GM23338 (cell line): Measurements from ENCODE around the gene CENPP. TPM values are rescaled to one million over a fixed set of nuclear protein-coding genes. Genes with fewer than 3 reads are reported as not detected.

ENCODE experiments used
- ATAC-seq: fragments of 200-7000 bp; cut with Tn5 transposase; 3 replicates; pipeline ENCODE4 v1.9.1; 2020
- DNase-seq: peaks from one replicate; pipeline ENCODE4 v3.0.0-alpha.2; 2015; ENCODE audit warnings: low spot score
- H2AFZ ChIP-seq: fragments of 200-600 bp; sonication (generic); 2 replicates; pipeline ENCODE4 v1.8.0; 2016; ENCODE audit warnings: antibody characterized with exemption, mild to moderate bottlenecking, moderate library complexity
- H3F3A ChIP-seq: fragments of 200-600 bp; sonication (generic); replicated peaks from 2 replicates; pipeline ENCODE4 v1.8.0; 2017; ENCODE audit warnings: antibody characterized with exemption, mixed run types, low read depth
- H3K27ac ChIP-seq: fragments of 200-600 bp; sonication (generic); 2 replicates; pipeline ENCODE4 v1.6.1; 2016; ENCODE audit warnings: low read depth
- H3K27me3 ChIP-seq: fragments of 200-600 bp; sonication (generic); 2 replicates; pipeline ENCODE4 v1.8.0; 2016; ENCODE audit warnings: mild to moderate bottlenecking, mixed run types, moderate library complexity; ENCODE audit not compliant: insufficient read depth
- H3K36me3 ChIP-seq: fragments of 200-600 bp; sonication (generic); 2 replicates; pipeline ENCODE4 v1.8.0; 2016; ENCODE audit warnings: mild to moderate bottlenecking; ENCODE audit not compliant: insufficient read depth
- H3K4me1 ChIP-seq: fragments of 200-600 bp; sonication (generic); 2 replicates; pipeline ENCODE4 v1.8.0; 2016; ENCODE audit warnings: mild to moderate bottlenecking, moderate library complexity; ENCODE audit not compliant: insufficient read depth
- H3K4me2 ChIP-seq: fragments of 200-600 bp; sonication (generic); 2 replicates; pipeline ENCODE4 v1.7.1; 2017; ENCODE audit warnings: mixed run types
- H3K4me3 ChIP-seq: fragments of 200-600 bp; sonication (generic); 2 replicates; pipeline ENCODE4 v1.6.1; 2016; ENCODE audit warnings: mixed run types
- H3K79me2 ChIP-seq: fragments of 200-600 bp; sonication (generic); replicated peaks from 2 replicates; pipeline ENCODE4 v1.8.0; 2017; ENCODE audit warnings: mild to moderate bottlenecking; ENCODE audit not compliant: insufficient read depth
- H3K9me2 ChIP-seq: fragments of 200-600 bp; sonication (generic); 2 replicates; pipeline ENCODE4 v1.8.0; 2017; ENCODE audit not compliant: insufficient read depth
- H4K20me1 ChIP-seq: fragments of 200-600 bp; sonication (generic); replicated peaks from 2 replicates; pipeline ENCODE4 v1.8.0; 2017; ENCODE audit warnings: mild to moderate bottlenecking; ENCODE audit not compliant: insufficient read depth
- H3K27ac Mint-ChIP-seq: 2 replicates; pipeline ENCODE4 v1.8.0; 2020; ENCODE audit warnings: inconsistent platforms, mild to moderate bottlenecking, moderate library complexity, mixed read lengths
- H3K27me3 Mint-ChIP-seq: 3 replicates; pipeline ENCODE4 v1.8.0; 2022; ENCODE audit warnings: low read depth, mild to moderate bottlenecking, moderate library complexity, mixed read lengths, inconsistent platforms; ENCODE audit not compliant: insufficient read depth, poor library complexity
- H3K36me3 Mint-ChIP-seq: 3 replicates; pipeline ENCODE4 v1.8.0; 2021; ENCODE audit warnings: low read depth, mild to moderate bottlenecking, inconsistent platforms, moderate library complexity, mixed read lengths
- H3K4me1 Mint-ChIP-seq: 3 replicates; pipeline ENCODE4 v1.8.0; 2020; ENCODE audit warnings: mild to moderate bottlenecking, inconsistent platforms, mixed read lengths
- H3K4me3 Mint-ChIP-seq: 3 replicates; pipeline ENCODE4 v1.8.0; 2021; ENCODE audit warnings: moderate library complexity, mild to moderate bottlenecking, inconsistent platforms, mixed read lengths
- H3K9me3 Mint-ChIP-seq: 3 replicates; pipeline ENCODE4 v1.8.0; 2020; ENCODE audit warnings: moderate library complexity, mild to moderate bottlenecking, inconsistent platforms, mixed read lengths
- ETS1 ChIP-seq: IDR thresholded peaks from 2 replicates; pipeline ENCODE4 v1.6.1; 2016; ENCODE audit warnings: antibody characterized with exemption
- STAT1 ChIP-seq: IDR thresholded peaks from one replicate; pipeline ENCODE4 v1.6.1; 2016; ENCODE audit warnings: antibody characterized with exemption; ENCODE audit not compliant: unreplicated experiment
- ZNF462 ChIP-seq: fragments of 250-450 bp; sonication (Bioruptor Pico); IDR thresholded peaks from 2 replicates; pipeline ENCODE4 v1.5.0; 2020; ENCODE audit warnings: mild to moderate bottlenecking, moderate library complexity
- polyA plus RNA-seq: library from polyadenylated mRNA; unstranded; fragments of >200 nt; fragmentation: Nextera tagmentation; extraction: Ambion mirVana; gene quantifications from 2 replicates; pipeline ENCODE4 v1.2.1, GENCODE V29; 2016
- total RNA-seq: library from RNA; depleted of rRNA; stranded (reverse); fragments of >200 nt; shearing (Covaris generic); gene quantifications from 2 replicates; pipeline ENCODE4 v1.2.3, GENCODE V29; 2014

Gene CENPP
- total and polyA plus RNA-seq, 2 experiments from 2014 or later = 11.0 to 12.6 TPM

DNA sequence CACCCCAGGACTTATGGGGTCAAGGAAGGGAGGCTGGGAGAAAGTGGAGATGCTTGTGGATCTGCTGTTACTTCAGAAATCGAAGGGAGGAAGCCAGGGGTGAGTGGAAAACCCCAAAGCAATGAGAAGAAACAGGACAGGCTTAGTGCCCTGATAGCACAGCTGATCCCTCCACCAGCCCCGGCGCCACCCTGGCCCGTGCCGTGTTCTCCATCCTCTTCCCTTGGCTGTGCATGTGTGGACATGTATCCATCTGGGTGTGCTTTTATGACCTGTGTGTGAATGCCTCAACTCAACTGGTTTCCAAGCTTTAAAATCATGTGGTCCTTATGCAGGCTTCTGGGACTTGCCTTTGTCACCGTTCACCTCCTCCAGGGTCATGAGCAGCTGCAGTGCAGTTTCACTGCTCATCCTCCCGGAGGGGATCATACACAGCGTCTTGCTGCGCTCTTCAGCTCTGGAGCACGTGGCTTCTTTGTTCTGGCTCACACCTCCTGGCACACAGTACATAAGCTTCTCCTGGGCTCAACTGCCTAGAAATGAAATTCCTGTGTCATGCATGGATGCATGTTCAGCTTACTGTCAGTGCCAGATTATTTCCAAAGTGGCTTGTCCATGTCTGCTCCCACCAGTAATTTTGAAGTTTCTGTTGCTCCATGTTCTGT is 286.0 kb downstream of the CENPP start (continued):
- no peak for TF ChIP-seq ZNF462 (CRISPR knock-in tag)

DNA sequence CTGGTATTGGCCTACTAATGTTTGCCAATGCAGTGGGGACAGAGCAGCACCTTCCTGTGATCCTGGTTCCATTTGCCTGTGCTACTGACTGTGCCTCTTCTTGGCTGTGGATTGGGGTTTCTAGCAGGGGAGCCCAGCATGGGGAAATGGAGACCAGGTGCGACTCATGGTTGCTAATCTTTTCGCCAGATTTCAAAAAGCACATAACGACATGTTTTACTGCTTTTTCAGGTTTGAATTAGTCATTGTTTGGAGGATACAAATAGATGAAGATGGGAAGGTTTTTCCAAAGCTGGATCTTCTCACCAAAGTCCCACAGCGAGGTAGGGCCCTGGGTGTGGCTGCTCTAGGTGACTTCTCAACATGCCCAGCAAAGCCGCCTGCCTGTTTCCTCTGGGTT is 286.5 kb downstream of the CENPP start:
- Histone ChIP-seq H3K79me2 (no peaks in the 10 kb centered on the region), H3K9me2 (no peaks in the 10 kb centered on the region), H3K4me3 (no peak overlapping the region), H3K27me3 (no peaks in the 10 kb centered on the region), H4K20me1 (no peaks in the 10 kb centered on the region), H3K27ac (no peak overlapping the region), H3K4me2 (no peak overlapping the region), H2AFZ (no peak overlapping the region), H3F3A (no peaks in the 10 kb centered on the region), H3K36me3 (no peaks in the 10 kb centered on the region; the same call in 1 of the 2 replicates), H3K4me1 (no peaks in the 10 kb centered on the region)
- ATAC-seq (no peak), DNase-seq (no peak)
- no peak overlapping the region for H3K4me3 Mint-ChIP-seq
- no peaks in the 10 kb centered on the region for H3K9me3 Mint-ChIP-seq
- no peaks in the 10 kb centered on the region for H3K27me3 Mint-ChIP-seq
- H3K27ac Mint-ChIP-seq = no peak overlapping the region
- H3K4me1 Mint-ChIP-seq = no peaks in the 10 kb centered on the region
- H3K36me3 Mint-ChIP-seq = peaks cover 21% of the 10 kb centered on the region
- no peak for TF ChIP-seq STAT1
- TF ChIP-seq ETS1 = no peak
- no peak for TF ChIP-seq ZNF462 (CRISPR knock-in tag)
